Fibroblast of skin of right biceps (primary cell): Measurements from ENCODE around the gene TFR2.

ENCODE experiments used
- DNase-seq: peaks from one replicate; pipeline ENCODE4 v3.0.0-alpha.2; 2013

TFR2 gene

DNA sequence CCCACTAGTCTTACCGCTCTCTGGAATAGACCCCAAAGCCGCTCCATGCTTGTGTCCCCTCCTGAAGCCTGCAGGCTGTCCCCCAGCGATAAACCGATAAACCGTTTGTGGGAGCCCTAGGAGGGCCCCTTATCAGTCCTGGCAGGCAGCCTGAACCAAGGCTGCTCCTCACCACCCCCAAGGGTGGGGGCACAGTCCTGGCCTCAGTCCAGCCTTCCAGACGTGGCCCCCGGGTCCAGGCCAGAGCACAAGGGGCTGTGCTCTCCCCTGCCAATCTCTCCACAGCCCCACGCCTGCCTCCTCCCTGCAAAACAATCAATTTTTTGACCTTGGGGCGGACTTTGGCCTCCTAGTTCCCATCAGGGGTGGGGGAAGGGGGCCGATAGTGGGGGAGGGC lies at the start of gene TFR2:
Gene TFR2, minus strand, starts transcription at position 90 of the 397 bp plus-strand sequence. Its CDS starts 43 bp downstream, at position 47.
- no peak for DNase-seq

DNA sequence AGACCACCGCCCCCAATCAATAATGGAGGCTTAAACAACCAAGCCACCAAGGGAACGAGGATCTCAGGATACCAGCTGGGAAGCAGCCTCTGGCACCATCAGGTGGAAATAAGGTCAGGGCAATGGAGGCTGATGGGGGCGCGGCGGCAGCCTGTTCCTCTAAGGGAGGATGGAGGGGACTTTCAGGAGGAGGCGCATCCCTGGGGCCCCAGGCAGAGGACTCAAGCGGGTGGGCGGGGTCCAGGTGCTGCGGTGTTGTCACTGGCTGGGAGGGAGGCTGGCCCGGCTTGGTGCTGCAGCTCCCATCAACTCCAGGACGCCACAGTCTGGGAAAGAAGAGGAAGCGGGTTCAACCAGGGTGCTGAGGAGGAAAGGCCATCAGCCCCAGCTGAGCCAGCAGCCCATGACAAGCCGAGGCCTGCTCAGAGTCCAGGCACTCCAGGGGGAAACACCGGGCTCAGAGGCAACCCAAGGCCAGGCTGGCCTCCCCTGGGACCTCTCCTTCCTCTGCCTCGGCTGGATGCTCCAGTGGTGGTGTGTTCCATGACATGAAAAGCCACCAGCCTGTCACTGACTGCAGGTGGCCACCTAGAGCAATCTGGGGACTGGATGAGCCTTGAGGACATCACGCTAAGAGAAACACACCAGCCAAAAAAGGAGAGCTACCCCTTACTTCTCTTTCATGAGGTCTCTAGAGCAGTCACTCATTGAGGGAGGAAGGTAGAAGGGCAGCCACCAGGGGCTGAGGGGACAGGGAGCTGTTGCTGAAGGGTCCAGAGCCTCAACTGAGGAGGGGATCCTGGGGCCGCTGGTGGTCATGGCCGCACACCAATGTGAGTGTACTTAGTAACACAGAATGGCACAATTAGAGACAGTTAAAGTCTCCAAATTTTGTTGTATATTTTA lies 48.1 kb upstream of the TFR2 start:
- DNase-seq, result no peak

- no peak for DNase-seq
Measured at GRCh38 chr7:100688326-100688860, 47.0 kb upstream of the TFR2 start.

DNA sequence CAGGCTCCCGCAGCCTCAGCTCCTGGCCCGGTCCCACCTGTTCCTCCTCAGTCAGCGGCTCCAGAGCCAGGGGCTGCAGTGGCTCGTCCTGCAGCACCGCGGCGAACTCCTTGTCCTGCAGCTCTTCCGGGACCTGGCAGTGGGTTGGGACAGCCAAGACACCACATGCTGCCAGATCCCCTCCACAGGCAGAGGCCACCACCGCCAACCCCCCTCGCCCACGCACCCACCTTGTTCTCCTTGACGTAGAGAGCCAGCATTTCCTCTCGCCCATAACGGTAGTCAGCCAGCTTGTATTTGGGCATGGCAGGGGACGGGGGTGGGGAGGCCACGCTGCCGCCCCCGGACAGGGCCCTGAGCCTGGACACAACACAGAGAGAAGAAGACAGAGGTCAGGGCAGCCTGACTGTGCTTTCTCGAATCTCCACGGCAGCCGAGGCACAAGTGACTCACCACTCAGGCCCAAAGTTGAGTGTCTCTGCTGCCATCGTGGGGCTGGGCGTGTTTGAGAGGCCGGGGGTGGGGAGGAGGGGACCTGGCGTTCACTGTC lies 46.5 kb upstream of the TFR2 start:
- no peak for DNase-seq

- DNase-seq, result no peak
Measured at GRCh38 chr7:100687261-100687660, 45.9 kb upstream of the TFR2 start.

GRCh38 chr7:100686822-100687211 lies 45.5 kb upstream of the TFR2 start:
- DNase-seq, result no peak

- no peak for DNase-seq
Measured at GRCh38 chr7:100686201-100686821, 45.0 kb upstream of the TFR2 start.

DNA sequence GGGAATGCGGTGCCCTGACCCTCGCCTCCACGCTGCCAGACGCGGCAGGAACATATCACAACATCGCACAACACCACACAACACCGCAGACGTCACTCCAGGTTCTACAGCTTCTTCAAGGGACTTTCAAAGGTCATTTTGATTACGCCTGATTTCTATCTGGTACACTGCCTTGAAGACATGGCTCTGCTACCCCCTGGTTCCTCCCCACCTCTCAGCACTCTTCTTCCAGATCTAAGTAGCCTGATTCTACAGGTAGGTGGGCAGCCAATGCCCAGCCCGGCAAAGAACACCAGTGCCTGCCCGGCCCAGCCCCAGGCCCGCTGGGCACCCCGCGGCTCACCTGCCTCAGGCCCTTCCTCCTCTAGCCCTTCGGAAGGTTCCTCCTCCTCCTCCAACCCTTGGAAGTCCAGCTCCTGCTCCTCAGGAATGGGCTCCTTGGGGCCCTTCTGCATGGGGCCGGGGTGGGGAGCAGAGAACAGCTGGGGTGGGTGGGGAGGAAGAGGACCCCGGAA lies 44.3 kb upstream of the TFR2 start:
- no peak for DNase-seq

DNA sequence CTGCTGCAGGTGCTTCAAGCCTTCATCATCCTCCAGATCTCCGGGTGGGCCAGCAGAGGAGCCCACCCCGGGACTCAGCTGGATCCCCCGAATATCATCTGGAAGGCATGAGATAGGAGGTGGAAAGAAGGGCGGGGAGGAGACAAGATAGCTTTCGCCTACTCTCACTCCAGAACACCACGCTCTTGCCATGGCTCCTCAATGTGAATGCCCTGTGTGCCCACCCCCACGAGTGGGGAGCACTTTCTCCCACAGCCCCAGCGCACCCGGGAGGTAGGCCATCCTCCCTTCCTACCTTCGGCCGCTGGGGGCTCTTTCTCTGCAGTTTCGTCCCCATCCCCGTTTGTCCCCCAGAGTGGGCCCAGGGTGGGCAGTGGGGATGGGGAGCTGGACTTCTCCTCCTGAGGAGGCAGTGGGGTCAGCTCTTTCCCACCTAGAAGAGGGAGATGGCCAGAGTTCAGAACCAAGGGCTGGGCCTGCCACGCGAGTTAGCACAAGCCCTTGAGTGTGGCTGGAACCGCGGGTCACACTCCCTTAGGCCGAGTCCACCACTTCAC lies 43.8 kb upstream of the TFR2 start:
- no peak for DNase-seq

GRCh38 chr7:100684534-100685042 lies 43.2 kb upstream of the TFR2 start:
- DNase-seq, result no peak

- no peak for DNase-seq
Measured at GRCh38 chr7:100683659-100684533, 42.5 kb upstream of the TFR2 start.

DNA sequence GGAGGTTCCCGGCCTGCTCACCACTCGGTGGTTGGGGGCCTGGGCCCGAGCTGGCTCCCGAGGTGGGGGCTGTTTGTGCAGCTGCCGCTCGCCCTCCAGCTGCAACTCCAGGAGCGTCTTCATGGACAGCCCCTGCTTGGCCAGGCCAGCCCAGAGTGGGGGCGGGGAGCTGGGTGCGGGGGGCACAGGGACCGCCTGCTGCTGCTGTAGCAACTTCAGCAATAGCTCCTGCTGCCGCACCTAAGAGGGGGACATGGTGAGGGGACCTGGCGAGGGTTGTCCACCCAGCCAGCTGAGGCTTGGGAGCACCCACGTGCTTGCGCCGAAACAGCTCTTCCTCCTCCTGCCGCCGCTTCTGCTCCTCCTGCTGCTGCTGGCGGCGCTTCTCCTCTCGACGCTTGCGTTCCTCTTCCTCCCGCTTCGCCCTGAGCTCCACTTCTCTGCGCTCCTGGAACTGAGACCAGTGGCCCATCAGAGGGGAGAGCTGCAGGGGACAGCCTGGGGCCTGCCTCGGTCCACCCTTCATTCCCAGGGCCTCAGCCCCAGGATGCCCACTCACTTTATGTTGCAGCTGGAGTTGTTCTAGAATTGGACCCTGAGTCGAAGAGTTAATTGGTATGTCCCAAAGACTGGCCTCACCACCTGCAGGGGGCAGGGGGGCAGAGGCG lies 41.8 kb upstream of the TFR2 start:
- no peak for DNase-seq

DNA sequence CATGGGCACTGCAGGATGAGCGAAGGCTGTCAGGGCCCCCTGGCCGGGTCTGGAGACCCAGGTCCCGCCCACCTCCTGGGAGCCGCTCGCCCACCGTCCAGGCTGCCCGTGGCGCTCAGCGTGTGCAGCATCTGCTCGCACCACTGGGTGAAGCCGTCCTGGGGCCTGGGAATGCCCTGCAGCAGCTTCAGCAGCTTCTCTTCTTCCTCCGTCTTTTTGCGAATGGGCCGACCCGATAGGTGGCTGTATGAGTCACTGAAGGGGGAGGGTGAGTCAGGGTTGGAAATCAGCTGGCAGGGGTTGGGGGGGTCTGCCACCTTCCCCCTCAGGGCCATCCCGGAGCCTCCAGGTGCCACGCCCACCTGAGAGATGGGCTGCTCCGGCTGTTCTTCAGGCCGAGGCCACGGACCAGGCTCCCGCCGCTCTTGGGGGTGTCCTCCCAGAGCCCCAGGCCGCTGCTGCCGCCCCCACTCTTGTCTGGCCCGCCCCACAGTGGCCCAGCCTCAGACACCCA lies 40.9 kb upstream of the TFR2 start:
- peak; percentile 51 for DNase-seq

DNA sequence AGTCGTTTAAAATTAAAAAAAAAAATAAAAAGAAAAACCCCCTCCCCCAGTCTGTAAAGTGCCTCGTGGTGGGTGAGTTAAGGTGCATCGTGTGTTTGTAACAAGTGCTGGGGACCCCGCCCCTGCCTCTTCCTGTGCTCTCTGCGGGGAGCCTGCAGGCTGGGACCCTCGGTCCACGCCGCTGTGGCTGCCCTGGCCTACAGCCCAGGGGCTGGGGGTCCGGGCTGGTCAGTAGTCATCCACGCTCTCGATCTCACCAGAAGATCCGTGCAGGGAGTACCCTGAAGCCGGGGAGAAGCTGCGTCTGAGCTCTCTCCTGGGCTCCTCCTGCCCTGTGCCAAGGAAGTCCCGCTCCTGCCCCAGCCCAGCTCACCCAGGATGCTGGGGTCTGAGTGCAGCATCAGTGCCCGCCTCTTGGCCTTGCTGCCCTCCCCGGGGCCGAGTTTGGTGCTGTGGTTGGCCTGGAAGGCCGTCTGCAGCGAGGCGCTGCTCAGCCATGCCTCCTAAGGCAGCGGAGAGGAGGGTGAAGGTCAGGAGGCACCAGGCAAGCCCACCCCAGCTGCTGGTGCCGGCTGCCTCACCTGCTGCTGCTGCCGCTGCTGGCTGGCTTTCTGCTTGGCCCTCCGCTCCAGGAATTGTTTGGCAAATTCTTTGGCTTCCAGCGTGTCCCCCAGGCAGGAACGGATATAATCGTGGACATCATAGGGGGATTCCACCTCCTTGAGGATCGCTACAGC lies 40.3 kb upstream of the TFR2 start:
- no peak for DNase-seq

- DNase-seq, result no peak
Measured at GRCh38 chr7:100680576-100681271, 39.4 kb upstream of the TFR2 start.

DNA sequence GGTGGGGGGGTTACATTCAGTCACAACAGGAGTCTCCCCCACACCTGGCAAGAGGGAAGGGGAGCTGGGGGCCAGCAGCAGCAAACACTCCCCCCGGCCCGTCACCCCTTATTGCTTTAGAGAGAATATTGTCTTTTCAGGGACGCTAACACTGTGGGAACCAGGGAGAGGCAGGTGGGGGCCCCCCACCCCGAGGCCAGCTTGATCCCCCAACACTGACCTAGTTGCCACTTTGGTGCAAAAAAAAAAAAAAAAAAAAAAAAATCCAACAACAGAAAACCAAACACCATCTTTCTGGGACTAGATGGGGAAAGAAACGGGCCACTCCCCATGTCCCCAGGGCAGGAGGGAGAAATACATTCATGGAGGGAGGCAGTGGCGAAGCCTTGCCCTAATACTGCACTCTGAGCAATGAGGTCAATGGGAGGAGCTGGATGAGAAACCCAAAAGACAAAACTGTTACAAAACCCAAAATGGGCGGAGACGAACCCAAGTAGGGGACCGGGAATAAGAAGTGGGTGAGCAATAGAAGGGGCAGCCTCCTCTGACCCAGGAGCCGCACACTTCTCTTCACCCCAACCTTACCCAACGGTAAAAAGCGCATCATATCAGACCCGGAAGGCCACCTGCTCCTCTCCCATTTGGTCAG lies 38.7 kb upstream of the TFR2 start:
- DNase-seq, result no peak

DNA sequence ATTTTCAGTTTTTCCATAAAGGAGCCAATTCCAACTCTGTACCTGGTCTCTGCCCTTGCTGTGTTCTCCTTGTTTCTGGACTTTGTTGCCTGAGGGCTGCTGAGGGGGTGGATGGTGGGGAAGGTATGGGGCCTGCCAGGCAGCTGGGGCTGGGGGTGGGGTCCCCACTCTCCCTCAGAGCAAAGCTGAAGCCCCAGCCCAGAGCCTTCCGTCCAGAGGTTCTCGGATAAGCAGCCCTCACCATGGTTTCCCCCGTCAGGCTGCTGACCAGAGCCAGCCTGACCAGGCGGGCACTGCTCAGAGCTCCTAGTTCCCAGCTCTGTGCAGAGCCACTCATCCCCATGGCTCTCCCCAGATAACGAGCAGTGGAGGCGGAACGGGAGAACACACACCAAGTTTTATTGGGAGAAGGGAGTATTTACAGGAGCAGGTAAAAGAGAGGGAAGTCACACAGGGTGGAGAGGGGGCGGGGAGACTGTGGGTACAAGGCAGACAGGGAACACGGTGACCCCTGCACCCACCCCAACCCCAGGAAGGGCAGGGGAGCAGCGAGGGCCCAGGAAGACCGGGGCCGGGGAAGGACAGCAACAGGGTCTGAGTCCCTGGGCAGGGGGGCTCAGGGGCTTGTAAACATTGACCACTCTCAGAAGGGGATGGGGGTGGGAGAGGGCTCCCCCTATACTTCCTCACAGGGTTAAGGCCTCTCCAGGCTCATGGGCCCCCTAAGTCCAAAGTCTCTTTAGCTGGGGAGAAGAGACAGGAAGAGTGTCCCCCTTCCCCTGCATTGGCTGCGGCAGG lies 38.0 kb upstream of the TFR2 start:
- DNase-seq, result no peak

- DNase-seq, result no peak
Measured at GRCh38 chr7:100678291-100678984, 37.1 kb upstream of the TFR2 start.
